Esophagus squamous epithelium (tissue), 4 donors: ENCODE measurements around the gene NAPSA.

Experiments used
- POLR2A ChIP-seq, 4 donors: fragments of 450-650 bp; IDR thresholded peaks; one replicate each; pipeline ENCODE4 v1.6.1; 2017; ENCODE audit warnings: antibody characterized with exemption in 4 of 4, mild to moderate bottlenecking in 4 of 4, moderate library complexity in 3 of 4
- TF ChIP-seq, protein P1 (sequence below), 6 experiments: fragments of 450-650 bp in 4 of 6; fragments of 200-600 bp in 2 of 6; sonication (generic) in 2 of 6; IDR thresholded peaks; one replicate each; pipeline ENCODE4 v1.5.1; 2016 to 2019; ENCODE audit warnings: antibody characterized with exemption in 6 of 6, mild to moderate bottlenecking in 4 of 6, moderate library complexity in 4 of 6

DNA sequence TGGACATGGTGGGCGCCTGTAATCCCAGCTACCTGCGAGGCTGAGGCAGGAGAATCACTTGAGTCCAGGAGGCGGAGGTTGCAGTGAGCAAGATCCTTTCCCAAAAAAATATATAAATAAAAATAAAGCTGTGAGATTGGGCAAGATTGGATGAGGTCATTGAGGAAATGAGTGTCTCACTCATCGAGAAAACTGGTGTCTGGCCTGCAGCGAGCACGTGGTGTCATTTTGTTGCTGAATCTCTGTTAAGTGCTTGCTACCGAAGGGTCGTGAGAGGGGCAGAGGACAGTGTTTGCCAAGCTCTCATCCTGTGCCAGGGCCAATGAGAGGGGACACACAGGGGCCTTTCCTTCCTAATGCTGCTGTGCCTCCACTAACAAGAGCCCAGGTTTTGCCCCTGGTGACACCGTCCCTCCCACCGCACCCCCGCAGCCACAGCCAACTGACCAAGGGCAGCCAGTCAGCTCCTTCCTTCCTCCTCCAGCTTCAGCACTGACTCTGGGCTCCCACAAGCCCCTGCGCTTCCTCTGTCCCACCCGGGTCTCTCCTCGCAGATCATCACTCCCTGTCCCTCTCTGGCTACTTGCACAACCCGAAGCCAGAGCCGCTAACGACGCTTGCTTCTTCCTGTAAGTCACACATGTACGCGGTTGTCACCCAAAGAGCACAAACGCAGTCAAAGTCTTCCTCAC lies 21.9 kb upstream of the NAPSA start:
- TF ChIP-seq POLR2A (IDR thresholded peaks at IDR 0.05): no peak
- TF ChIP-seq, protein P1, sequence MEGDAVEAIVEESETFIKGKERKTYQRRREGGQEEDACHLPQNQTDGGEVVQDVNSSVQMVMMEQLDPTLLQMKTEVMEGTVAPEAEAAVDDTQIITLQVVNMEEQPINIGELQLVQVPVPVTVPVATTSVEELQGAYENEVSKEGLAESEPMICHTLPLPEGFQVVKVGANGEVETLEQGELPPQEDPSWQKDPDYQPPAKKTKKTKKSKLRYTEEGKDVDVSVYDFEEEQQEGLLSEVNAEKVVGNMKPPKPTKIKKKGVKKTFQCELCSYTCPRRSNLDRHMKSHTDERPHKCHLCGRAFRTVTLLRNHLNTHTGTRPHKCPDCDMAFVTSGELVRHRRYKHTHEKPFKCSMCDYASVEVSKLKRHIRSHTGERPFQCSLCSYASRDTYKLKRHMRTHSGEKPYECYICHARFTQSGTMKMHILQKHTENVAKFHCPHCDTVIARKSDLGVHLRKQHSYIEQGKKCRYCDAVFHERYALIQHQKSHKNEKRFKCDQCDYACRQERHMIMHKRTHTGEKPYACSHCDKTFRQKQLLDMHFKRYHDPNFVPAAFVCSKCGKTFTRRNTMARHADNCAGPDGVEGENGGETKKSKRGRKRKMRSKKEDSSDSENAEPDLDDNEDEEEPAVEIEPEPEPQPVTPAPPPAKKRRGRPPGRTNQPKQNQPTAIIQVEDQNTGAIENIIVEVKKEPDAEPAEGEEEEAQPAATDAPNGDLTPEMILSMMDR (IDR thresholded peaks at IDR 0.05): no peak
